Thyroid gland (tissue), 4 donors: Measurements from ENCODE around the gene ZCCHC24. TPM values are rescaled to one million over a fixed set of nuclear protein-coding genes. Genes with fewer than 3 reads are reported as not detected.

Source experiments
- DNase-seq, 2 donors: peaks; one replicate each; pipeline ENCODE4 v3.0.0-alpha.2; 2019
- H3K27ac ChIP-seq, 3 donors: fragments of 200-600 bp; sonication (generic); 1 replicate in 2 of 3; 2 replicates in 1 of 3; pipeline ENCODE4 v1.5.1; 2016 to 2019; ENCODE audit warnings: mild to moderate bottlenecking in 1 of 3, moderate library complexity in 1 of 3
- H3K27me3 ChIP-seq: fragments of 200-600 bp; sonication (generic); one replicate; pipeline ENCODE4 v1.5.1; 2019
- H3K36me3 ChIP-seq, 2 donors: fragments of 200-600 bp; sonication (generic); one replicate each; pipeline ENCODE4 v1.5.1; 2016 to 2019
- H3K4me1 ChIP-seq, 2 donors: fragments of 200-600 bp; sonication (generic); one replicate each; pipeline ENCODE4 v1.5.1; 2017 to 2019
- H3K4me3 ChIP-seq, 3 donors: fragments of 200-600 bp; sonication (generic); replicated peaks in 1 of 3; 1 replicate in 2 of 3; 2 replicates in 1 of 3; pipeline ENCODE4 v1.5.1; 2016; ENCODE audit warnings: mild to moderate bottlenecking in 1 of 3
- H3K9me3 ChIP-seq: fragments of 200-600 bp; sonication (generic); one replicate; pipeline ENCODE4 v1.5.1; 2017
- CTCF ChIP-seq, 6 experiments: fragments of 200-600 bp in 3 of 6; fragments of 450-650 bp in 3 of 6; sonication (generic) in 3 of 6; IDR thresholded peaks; one replicate each; pipeline ENCODE4 v1.5.1; 2016 to 2019; ENCODE audit warnings: antibody characterized with exemption in 6 of 6, mild to moderate bottlenecking in 2 of 6, inconsistent platforms in 1 of 6, moderate library complexity in 1 of 6
- POLR2A ChIP-seq, 2 donors: fragments of 450-650 bp; IDR thresholded peaks; one replicate each; pipeline ENCODE4 v1.6.1; 2017; ENCODE audit warnings: antibody characterized with exemption in 2 of 2, mild to moderate bottlenecking in 2 of 2, moderate library complexity in 1 of 2
- WGBS, 2 donors: methylation state at CpG; one replicate each; pipeline ENCODE4 v1.1.5; 2017; 5-methylcytosine and 5-hydroxymethylcytosine counted together
- intact Hi-C: fragments of 100-400 bp; cut with DNase I; formaldehyde crosslinking; loops from one replicate; pipeline ENCODE4 v1.15.1; 2023
- total RNA-seq, 4 donors: library from RNA; depleted of rRNA; stranded (reverse); fragments of >200 nt; gene quantifications; one replicate each; pipeline ENCODE4 v1.2.3, GENCODE V29; 2016

ZCCHC24 gene
- total RNA-seq, 4 donors from 2014 or later: 25.4 to 48.8 (median 33.3) TPM

- no peaks in the 10 kb centered on the region for H3K27me3 ChIP-seq
- H3K4me1 ChIP-seq: peaks cover 76 to 100% of the 10 kb centered on the region in 2 donors
- H3K27ac ChIP-seq: peak overlapping the region; percentile 19 to 96 (median 21)
- intact Hi-C loops: no loop called here
- no peak for TF ChIP-seq POLR2A (IDR thresholded peaks at IDR 0.05)
- no peak for TF ChIP-seq CTCF (IDR thresholded peaks at IDR 0.05)
- no peaks in the 10 kb centered on the region for H3K36me3 ChIP-seq
- no peak for DNase-seq
- WGBS, 2 donors: 60 to 69% methylated on average over 3 of the region's 3 CpGs
- H3K4me3 ChIP-seq: no peak overlapping the region
- no peaks in the 10 kb centered on the region for H3K9me3 ChIP-seq
These were observed 6.7 kb downstream of the ZCCHC24 start for GRCh38 chr10:79438699-79439085.

GRCh38 chr10:79438021-79438698, 7.3 kb downstream of the ZCCHC24 start:
- intact Hi-C loops: no loop called here
- WGBS, 2 donors: 85 to 86% methylated on average over 16 of the region's 16 CpGs
- peak overlapping the region; percentile 19 to 96 (median 21) for H3K27ac ChIP-seq
- no peak overlapping the region for H3K4me3 ChIP-seq
- H3K36me3 ChIP-seq: no peaks in the 10 kb centered on the region
- TF ChIP-seq POLR2A (IDR thresholded peaks at IDR 0.05): no peak
- TF ChIP-seq CTCF (IDR thresholded peaks at IDR 0.05): peak in 1 of 6 experiments; percentile 9
- DNase-seq: no peak
- peaks cover 71 to 100% of the 10 kb centered on the region in 2 donors for H3K4me1 ChIP-seq
- H3K27me3 ChIP-seq: no peaks in the 10 kb centered on the region
- H3K9me3 ChIP-seq: no peaks in the 10 kb centered on the region

- WGBS, 2 donors: 85% methylated on average over 12 of the region's 12 CpGs
- H3K27ac ChIP-seq: peak overlapping the region; percentile 91 to 96 (median 96)
- intact Hi-C loops: no loop called here
- peak; percentile 66 to 70 for DNase-seq
- H3K4me1 ChIP-seq: peaks cover 63 to 100% of the 10 kb centered on the region in 2 donors
- H3K27me3 ChIP-seq: no peaks in the 10 kb centered on the region
- H3K9me3 ChIP-seq: no peaks in the 10 kb centered on the region
- H3K4me3 ChIP-seq: no peak overlapping the region
- no peaks in the 10 kb centered on the region for H3K36me3 ChIP-seq
- TF ChIP-seq POLR2A (IDR thresholded peaks at IDR 0.05): peak in 1 of 2 donors; percentile 1
- TF ChIP-seq CTCF (IDR thresholded peaks at IDR 0.05): no peak
These were observed 8.2 kb downstream of the ZCCHC24 start for GRCh38 chr10:79437111-79437814.

GRCh38 chr10:79436850-79437103, 8.6 kb downstream of the ZCCHC24 start:
- H3K4me3 ChIP-seq: no peak overlapping the region
- intact Hi-C loops: no loop called here
- TF ChIP-seq POLR2A (IDR thresholded peaks at IDR 0.05) (peak in 1 of 2 donors; percentile 8), CTCF (IDR thresholded peaks at IDR 0.05) (no peak)
- H3K9me3 ChIP-seq: no peaks in the 10 kb centered on the region
- H3K4me1 ChIP-seq: peaks cover 66 to 100% of the 10 kb centered on the region in 2 donors
- no peaks in the 10 kb centered on the region for H3K36me3 ChIP-seq
- DNase-seq: no peak
- 35 to 45% methylated on average over 2 of the region's 2 CpGs for WGBS, 2 donors
- H3K27me3 ChIP-seq: no peaks in the 10 kb centered on the region
- H3K27ac ChIP-seq: peak overlapping the region; percentile 91 to 96 (median 96)
